PC-9 (cell line): ENCODE measurements around the gene PXT1.

Experiments used
- EZH2 ChIP-seq: fragments of 200-600 bp; sonication (generic); IDR thresholded peaks from 2 replicates; pipeline ENCODE4 v1.8.0; 2017; ENCODE audit warnings: antibody characterized with exemption, low read depth
- TF ChIP-seq, protein P1 (sequence below): fragments of 200-600 bp; sonication (generic); conservative IDR thresholded peaks from 2 replicates; pipeline ENCODE4 v1.6.1; 2017; ENCODE audit warnings: mixed run types, antibody characterized with exemption, mild to moderate bottlenecking, moderate library complexity

- TF ChIP-seq, protein P1, sequence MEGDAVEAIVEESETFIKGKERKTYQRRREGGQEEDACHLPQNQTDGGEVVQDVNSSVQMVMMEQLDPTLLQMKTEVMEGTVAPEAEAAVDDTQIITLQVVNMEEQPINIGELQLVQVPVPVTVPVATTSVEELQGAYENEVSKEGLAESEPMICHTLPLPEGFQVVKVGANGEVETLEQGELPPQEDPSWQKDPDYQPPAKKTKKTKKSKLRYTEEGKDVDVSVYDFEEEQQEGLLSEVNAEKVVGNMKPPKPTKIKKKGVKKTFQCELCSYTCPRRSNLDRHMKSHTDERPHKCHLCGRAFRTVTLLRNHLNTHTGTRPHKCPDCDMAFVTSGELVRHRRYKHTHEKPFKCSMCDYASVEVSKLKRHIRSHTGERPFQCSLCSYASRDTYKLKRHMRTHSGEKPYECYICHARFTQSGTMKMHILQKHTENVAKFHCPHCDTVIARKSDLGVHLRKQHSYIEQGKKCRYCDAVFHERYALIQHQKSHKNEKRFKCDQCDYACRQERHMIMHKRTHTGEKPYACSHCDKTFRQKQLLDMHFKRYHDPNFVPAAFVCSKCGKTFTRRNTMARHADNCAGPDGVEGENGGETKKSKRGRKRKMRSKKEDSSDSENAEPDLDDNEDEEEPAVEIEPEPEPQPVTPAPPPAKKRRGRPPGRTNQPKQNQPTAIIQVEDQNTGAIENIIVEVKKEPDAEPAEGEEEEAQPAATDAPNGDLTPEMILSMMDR: no peak
- TF ChIP-seq EZH2: no peak
Observed at GRCh38 chr6:36353411-36353915, 89.2 kb downstream of the PXT1 start.
